GM18909 (cell line): ENCODE measurements around the gene AGER.

ENCODE experiments used
- ATAC-seq: cut with Tn5 transposase; IDR thresholded peaks from one replicate; pipeline ENCODE4 v1.9.1; 2021; ENCODE audit warnings: mild to moderate bottlenecking; ENCODE audit not compliant: unreplicated experiment, poor library complexity

Gene AGER

GRCh38 chr6:32174416-32174815 is 9.6 kb downstream of the AGER start:
- ATAC-seq: no peak

GRCh38 chr6:32173051-32173727 is 10.9 kb downstream of the AGER start:
- ATAC-seq: no peak

DNA sequence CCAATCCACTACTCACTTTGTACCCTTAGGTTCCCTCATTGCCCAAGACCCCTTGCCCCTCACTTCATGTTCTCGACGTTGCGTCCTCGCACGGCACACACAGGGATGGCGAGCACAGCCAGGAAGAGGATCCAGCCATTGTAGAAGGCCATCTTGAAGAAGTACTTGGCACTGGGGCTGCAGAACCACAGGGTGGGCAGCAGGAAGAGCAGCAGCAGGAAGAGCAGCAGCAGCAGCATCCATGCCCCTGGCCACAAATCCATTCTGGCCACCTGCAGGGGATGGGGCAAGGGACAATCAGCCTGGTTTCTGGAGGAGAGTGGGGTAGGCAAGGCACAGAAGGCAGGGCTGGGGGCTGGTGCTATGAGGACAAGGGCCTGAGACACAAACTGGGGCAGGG is 12.8 kb downstream of the AGER start:
- no peak for ATAC-seq

- ATAC-seq: no peak
These were observed 13.8 kb downstream of the AGER start for GRCh38 chr6:32170294-32170693.

GRCh38 chr6:32168807-32169591 is 15.1 kb downstream of the AGER start:
- no peak for ATAC-seq

DNA sequence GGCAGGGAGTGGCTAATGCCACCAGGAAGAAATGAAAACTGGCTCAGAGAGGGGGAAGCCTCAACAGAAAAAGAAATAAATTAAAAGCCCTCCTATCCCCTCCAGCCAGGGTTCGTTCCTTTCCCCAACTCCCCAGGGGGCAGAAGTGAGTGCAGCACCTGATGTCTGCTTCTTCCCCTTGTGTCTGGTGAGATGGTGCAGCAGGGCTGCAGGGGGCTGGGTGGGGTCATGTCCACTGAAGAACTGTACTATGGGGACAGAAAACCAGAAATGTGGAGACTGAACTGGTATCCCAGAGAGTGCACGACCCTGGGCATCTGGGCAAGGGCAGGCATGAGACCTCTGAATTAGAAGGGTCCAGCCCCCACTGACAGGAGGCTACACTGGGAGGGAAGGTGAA is 15.7 kb downstream of the AGER start:
- ATAC-seq: no peak

DNA sequence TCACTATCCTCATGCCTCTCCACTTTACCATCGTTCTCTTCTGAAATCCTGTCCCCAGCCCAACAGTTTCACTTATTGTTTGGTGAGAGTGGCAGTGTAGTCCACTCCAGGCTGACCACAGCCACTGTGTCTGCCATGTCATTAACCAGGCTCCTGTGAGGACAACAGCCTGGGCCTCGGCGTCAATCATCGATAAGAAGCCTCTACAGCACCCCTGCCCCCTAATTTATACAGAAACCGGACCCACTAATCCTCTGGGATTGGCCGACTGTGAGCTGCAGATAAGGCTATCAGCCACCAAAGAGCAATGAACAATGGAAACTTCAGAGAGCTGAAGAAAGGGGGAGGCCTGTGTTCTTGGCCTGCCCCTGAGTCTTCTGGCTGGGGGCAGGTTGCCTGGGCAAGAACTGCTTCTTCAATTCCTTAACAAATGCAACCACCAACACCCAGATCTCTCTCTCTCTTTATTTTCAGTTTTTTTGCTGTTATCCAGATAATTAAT is 16.2 kb downstream of the AGER start:
- ATAC-seq: no peak

DNA sequence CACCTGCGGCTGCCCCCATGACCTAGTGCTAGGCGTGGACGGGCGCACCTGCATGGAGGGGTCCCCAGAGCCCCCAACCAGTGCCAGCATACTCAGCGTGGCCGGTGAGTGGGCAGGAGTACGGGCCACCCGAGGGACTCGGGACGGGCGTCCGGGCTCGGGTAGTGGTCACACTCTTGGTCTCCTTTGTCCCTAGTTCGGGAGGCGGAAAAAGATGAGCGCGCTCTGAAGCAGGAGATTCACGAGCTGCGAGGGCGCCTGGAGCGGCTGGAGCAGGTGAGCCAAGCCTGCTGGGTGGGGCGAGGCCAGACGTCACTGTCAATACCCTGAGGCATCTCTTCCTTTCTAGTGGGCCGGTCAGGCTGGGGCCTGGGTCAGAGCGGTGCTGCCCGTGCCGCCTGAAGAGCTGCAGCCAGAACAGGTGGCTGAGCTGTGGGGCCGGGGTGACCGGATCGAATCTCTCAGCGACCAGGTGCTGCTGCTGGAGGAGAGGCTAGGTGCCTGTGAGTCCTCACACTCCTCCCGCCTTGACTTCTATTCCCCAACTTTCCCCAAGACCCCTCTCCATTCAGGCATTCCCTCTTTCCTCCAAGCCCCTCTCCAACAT is 16.8 kb downstream of the AGER start:
- no peak for ATAC-seq

- no peak for ATAC-seq
These were observed 17.5 kb downstream of the AGER start for GRCh38 chr6:32166411-32167061.

GRCh38 chr6:32164295-32164694 is 19.8 kb downstream of the AGER start, which contains the start of gene EGFL8:
TSS of gene EGFL8 (plus strand) at chr6:32164595. CDS start at chr6:32166166, 1,571 bp downstream.
- no peak for ATAC-seq

- ATAC-seq: no peak
These were observed 20.3 kb downstream of the AGER start for GRCh38 chr6:32163559-32164258.

- ATAC-seq: no peak
These were observed 26.0 kb downstream of the AGER start for GRCh38 chr6:32158052-32158451.

- no peak for ATAC-seq
These were observed 27.2 kb downstream of the AGER start for GRCh38 chr6:32156891-32157290.

DNA sequence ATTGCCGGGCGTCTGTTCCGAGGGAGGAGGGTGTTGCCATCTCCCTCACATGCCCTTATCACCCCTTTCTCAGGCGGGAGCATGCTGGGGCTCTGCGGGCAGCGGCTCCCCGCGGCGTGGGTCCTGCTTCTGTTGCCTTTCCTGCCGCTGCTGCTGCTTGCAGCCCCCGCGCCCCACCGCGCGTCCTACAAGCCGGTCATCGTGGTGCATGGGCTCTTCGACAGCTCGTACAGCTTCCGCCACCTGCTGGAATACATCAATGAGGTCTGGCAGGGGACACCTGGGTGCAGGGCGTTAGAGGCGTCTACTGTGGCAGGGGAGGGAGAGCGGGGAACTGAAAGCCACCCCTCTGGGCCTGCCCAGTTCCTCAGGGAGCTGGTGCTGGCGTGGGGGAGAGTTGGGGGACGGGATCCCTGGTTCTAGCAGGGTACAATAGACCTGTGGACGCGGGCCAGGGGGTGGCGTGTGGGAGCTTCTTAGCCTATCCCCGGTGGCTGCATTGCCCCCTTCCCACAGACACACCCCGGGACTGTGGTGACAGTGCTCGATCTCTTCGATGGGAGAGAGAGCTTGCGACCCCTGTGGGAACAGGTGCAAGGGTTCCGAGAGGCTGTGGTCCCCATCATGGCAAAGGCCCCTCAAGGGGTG is 29.4 kb downstream of the AGER start:
- ATAC-seq: peak; percentile 73

- ATAC-seq: peak; percentile 39
These were observed 30.2 kb downstream of the AGER start, which contains the start of gene PPT2 for GRCh38 chr6:32153564-32154513. TSS of gene PPT2 (plus strand) at chr6:32154141. CDS start at chr6:32154595, 454 bp downstream.

DNA sequence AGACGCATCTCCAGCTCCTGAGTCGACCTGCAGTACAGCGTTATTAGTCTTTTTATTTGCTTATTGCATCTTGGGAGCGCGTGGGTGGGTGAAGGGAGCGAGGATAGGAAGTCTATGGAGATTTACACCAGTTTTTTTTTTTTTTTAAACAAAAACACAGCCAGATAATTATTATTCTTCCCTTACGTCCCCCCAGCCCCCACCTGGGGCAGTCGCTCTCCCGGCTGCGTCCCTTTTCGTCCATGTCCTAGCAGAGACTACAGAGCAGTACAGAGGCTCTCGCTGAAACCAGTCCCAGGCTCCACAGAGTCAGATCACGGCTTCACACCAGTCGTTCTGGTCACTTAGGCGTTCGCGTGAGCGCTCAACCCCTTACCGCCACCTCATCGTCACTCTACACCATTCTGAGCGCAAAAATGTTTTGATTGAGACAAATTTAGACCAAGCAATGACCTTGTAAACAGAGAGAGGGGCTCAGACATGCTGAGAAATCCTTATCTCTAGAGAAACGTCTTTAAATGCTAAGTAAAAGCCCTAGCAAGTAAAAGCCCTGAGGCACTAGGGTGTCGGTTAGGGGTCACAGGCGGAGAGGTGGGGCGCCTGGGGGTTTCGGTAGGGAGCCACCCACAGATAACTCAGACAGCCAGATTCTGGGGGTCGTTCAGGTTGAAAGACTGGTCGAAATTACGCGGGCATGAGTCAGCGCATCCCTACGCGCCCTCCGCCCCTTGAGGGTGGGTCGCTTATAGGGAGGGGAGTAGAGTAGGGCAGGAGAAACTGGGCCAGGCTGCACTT is 31.1 kb downstream of the AGER start:
- no peak for ATAC-seq

GRCh38 chr6:32151863-32152768 is 31.9 kb downstream of the AGER start, which contains the start of gene PRRT1:
TSS of gene PRRT1 (minus strand) at chr6:32151939. CDS start at chr6:32151827, 112 bp downstream.
- ATAC-seq: no peak
